Natural killer cell (primary cell): ENCODE results near the gene HOXA2. TPM values are rescaled to one million over a fixed set of nuclear protein-coding genes. Genes with fewer than 3 reads are reported as not detected.

Source experiments
- ATAC-seq, 3 donors: fragments of 150-1000 bp in 2 of 3; fragments of 200-7000 bp in 1 of 3; cut with Tn5 transposase; 1 replicate in 1 of 3; 2 replicates in 2 of 3; pipeline ENCODE4 v1.10.0; 2021; ENCODE audit warnings: mild to moderate bottlenecking in 2 of 3, moderate library complexity in 2 of 3
- DNase-seq, 2 donors: peaks; one replicate each; pipeline versions ENCODE4 v3.0.0 to v3.0.0-alpha.2; 2013 to 2021; ENCODE audit warnings: mixed read lengths in 1 of 2
- H3K27ac ChIP-seq: one replicate; pipeline ENCODE4 v1.5.1; 2013; ENCODE audit warnings: mild to moderate bottlenecking, low read length
- H3K27me3 ChIP-seq: one replicate; pipeline ENCODE4 v1.6.1; 2013; ENCODE audit warnings: low read length; ENCODE audit not compliant: control insufficient read depth, insufficient read depth
- H3K36me3 ChIP-seq: one replicate; pipeline ENCODE4 v1.6.1; 2013; ENCODE audit warnings: low read length; ENCODE audit not compliant: control insufficient read depth, insufficient read depth
- H3K4me1 ChIP-seq: one replicate; pipeline ENCODE4 v1.6.1; 2013; ENCODE audit warnings: low read length; ENCODE audit not compliant: control insufficient read depth, insufficient read depth
- H3K4me3 ChIP-seq: one replicate; pipeline ENCODE4 v1.5.1; 2013; ENCODE audit warnings: low read length
- H3K9me3 ChIP-seq: one replicate; pipeline ENCODE4 v1.6.1; 2013; ENCODE audit warnings: low read length; ENCODE audit not compliant: control insufficient read depth, insufficient read depth
- H3K27ac Mint-ChIP-seq, 2 donors: one replicate each; pipeline ENCODE4 v1.8.0; 2022; ENCODE audit warnings: mild to moderate bottlenecking in 2 of 2, mixed read lengths in 2 of 2, moderate library complexity in 1 of 2
- H3K27me3 Mint-ChIP-seq, 2 donors: one replicate each; pipeline ENCODE4 v1.8.0; 2022; ENCODE audit warnings: low read depth in 2 of 2, mixed read lengths in 2 of 2
- H3K36me3 Mint-ChIP-seq: one replicate; pipeline ENCODE4 v1.8.0; 2022; ENCODE audit warnings: mixed read lengths
- H3K4me1 Mint-ChIP-seq, 2 donors: one replicate each; pipeline ENCODE4 v1.8.0; 2022; ENCODE audit warnings: mixed read lengths in 2 of 2
- H3K4me3 Mint-ChIP-seq: one replicate; pipeline ENCODE4 v1.8.0; 2022; ENCODE audit warnings: mild to moderate bottlenecking, moderate library complexity, mixed read lengths
- H3K9me3 Mint-ChIP-seq, 2 donors: one replicate each; pipeline ENCODE4 v1.8.0; 2022; ENCODE audit warnings: mixed read lengths in 2 of 2
- CTCF ChIP-seq: fragments of 200-600 bp; IDR thresholded peaks from one replicate; pipeline ENCODE4 v1.8.0; 2022; ENCODE audit warnings: antibody characterized with exemption
- WGBS: methylation state at CpG from one replicate; pipeline ENCODE4 v1.1.7; 2013; ENCODE audit warnings: missing lambda C conversion rate; ENCODE audit not compliant: insufficient coverage; 5-methylcytosine and 5-hydroxymethylcytosine counted together
- intact Hi-C: fragments of 100-400 bp; cut with micrococcal nuclease; formaldehyde crosslinking; loops from one replicate; pipeline ENCODE4 v1.14.2; 2022
- total RNA-seq, 4 donors: library from RNA; stranded (reverse); fragments of 120-200 nt in 1 of 4; gene quantifications; one replicate each; pipeline versions ENCODE4 v1.2.3 to v1.2.4, GENCODE V29; 2013 to 2022

HOXA2 gene
- total RNA-seq, 3 donors from 2014 or later (not counting 1 experiment from before 2014, with no cell fraction given), result not detected

- H3K27ac Mint-ChIP-seq, result no peak overlapping the region
Measured at GRCh38 chr7:27101957-27102580, 414 bp downstream of the HOXA2 start.

GRCh38 chr7:27101171-27101956, 1.1 kb downstream of the HOXA2 start:
- peaks cover 48 to 72% of the 10 kb centered on the region in 2 donors for H3K27me3 Mint-ChIP-seq
- H3K9me3 Mint-ChIP-seq, result no peaks in the 10 kb centered on the region
- WGBS, result 96% methylated on average over 25 of the region's 25 CpGs
- H3K4me1 ChIP-seq, result peaks cover 34% of the 10 kb centered on the region
- ATAC-seq (no peak), DNase-seq (no peak)
- peaks cover 30% of the 10 kb centered on the region for H3K27me3 ChIP-seq
- peaks cover 36% of the 10 kb centered on the region for H3K36me3 Mint-ChIP-seq
- H3K4me1 Mint-ChIP-seq, result peaks cover 47 to 49% of the 10 kb centered on the region in 2 donors
- H3K9me3 ChIP-seq, result no peaks in the 10 kb centered on the region
- no peak for TF ChIP-seq CTCF
- intact Hi-C loops, result no loop called here
- H3K27ac ChIP-seq, result no peak overlapping the region
- H3K27ac Mint-ChIP-seq, result no peak overlapping the region
- no peak overlapping the region for H3K4me3 Mint-ChIP-seq
- no peak overlapping the region for H3K4me3 ChIP-seq
- H3K36me3 ChIP-seq, result peaks cover 3% of the 10 kb centered on the region

More at GRCh38 chr7:27101957-27102580, 414 bp downstream of the HOXA2 start:
- no peak for TF ChIP-seq CTCF
- Mint-ChIP-seq H3K27me3 (peaks cover 48 to 72% of the 10 kb centered on the region in 2 donors), H3K9me3 (no peaks in the 10 kb centered on the region), H3K4me1 (peaks cover 43 to 48% of the 10 kb centered on the region in 2 donors), H3K4me3 (peak overlapping the region; percentile 42), H3K36me3 (peaks cover 36% of the 10 kb centered on the region)
- Histone ChIP-seq H3K4me1 (peaks cover 32% of the 10 kb centered on the region), H3K4me3 (no peak overlapping the region), H3K27me3 (peaks cover 30% of the 10 kb centered on the region), H3K9me3 (no peaks in the 10 kb centered on the region), H3K36me3 (peaks cover 3% of the 10 kb centered on the region), H3K27ac (no peak overlapping the region)
- intact Hi-C loops, result no loop called here
- WGBS, result 12% methylated on average over 39 of the region's 39 CpGs
- peak in 1 of 2 donors; percentile 9 for DNase-seq
- ATAC-seq, result peak in 1 of 3 donors; percentile 45

GRCh38 chr7:27100694-27101170, 1.8 kb downstream of the HOXA2 start:
- Histone ChIP-seq H3K36me3 (peaks cover 3% of the 10 kb centered on the region), H3K27me3 (peaks cover 30% of the 10 kb centered on the region), H3K27ac (no peak overlapping the region), H3K9me3 (no peaks in the 10 kb centered on the region), H3K4me3 (no peak overlapping the region), H3K4me1 (peaks cover 34% of the 10 kb centered on the region)
- Mint-ChIP-seq H3K9me3 (no peaks in the 10 kb centered on the region), H3K27me3 (peaks cover 46 to 72% of the 10 kb centered on the region in 2 donors), H3K4me3 (no peak overlapping the region), H3K4me1 (peaks cover 49 to 50% of the 10 kb centered on the region in 2 donors), H3K27ac (no peak overlapping the region), H3K36me3 (peaks cover 36% of the 10 kb centered on the region)
- DNase-seq (no peak), ATAC-seq (no peak)
- WGBS, result 97% methylated on average over 8 of the region's 8 CpGs
- intact Hi-C loops, result no loop called here
- no peak for TF ChIP-seq CTCF
